Thoracic aorta (tissue), 2 donors: ENCODE results near the gene ERC1. TPM values are rescaled to one million over a fixed set of nuclear protein-coding genes. Genes with fewer than 3 reads are reported as not detected.

Source experiments
- ATAC-seq: fragments of 150-250 bp; one replicate; pipeline ENCODE4 v1.8.0; 2017; ENCODE audit warnings: low read depth; ENCODE audit not compliant: insufficient number of reproducible peaks, low FRiP score
- DNase-seq: peaks from one replicate; pipeline ENCODE4 v3.0.0-alpha.2; 2020; ENCODE audit warnings: low spot score
- H3K27ac ChIP-seq, 2 donors: fragments of 200-600 bp; sonication (generic); 1 replicate in 1 of 2; 2 replicates in 1 of 2; pipeline ENCODE4 v1.5.1; 2016; ENCODE audit warnings: mild to moderate bottlenecking in 2 of 2, moderate library complexity in 2 of 2
- H3K27me3 ChIP-seq: fragments of 200-600 bp; sonication (generic); replicated peaks from 2 replicates; pipeline ENCODE4 v1.6.0; 2016; ENCODE audit warnings: mild to moderate bottlenecking; ENCODE audit not compliant: insufficient read depth
- H3K36me3 ChIP-seq: fragments of 200-600 bp; sonication (generic); one replicate; pipeline ENCODE4 v1.5.1; 2016
- H3K4me1 ChIP-seq, 2 donors: fragments of 200-600 bp; sonication (generic); 1 replicate in 1 of 2; 2 replicates in 1 of 2; pipeline versions ENCODE4 v1.5.1 to v1.6.0; 2016; ENCODE audit warnings: low read depth in 2 of 2, mild to moderate bottlenecking in 1 of 2; ENCODE audit not compliant: control insufficient read depth in 1 of 2
- H3K4me3 ChIP-seq: fragments of 200-600 bp; sonication (generic); 2 replicates; pipeline ENCODE4 v1.5.1; 2016; ENCODE audit warnings: mild to moderate bottlenecking
- H3K9me3 ChIP-seq: fragments of 200-600 bp; sonication (generic); 2 replicates; pipeline ENCODE4 v1.5.1; 2016
- CTCF ChIP-seq: fragments of 200-600 bp; sonication (generic); IDR thresholded peaks from one replicate; pipeline ENCODE4 v1.5.1; 2019; ENCODE audit warnings: antibody characterized with exemption
- total RNA-seq, 2 donors: library from RNA; depleted of rRNA; stranded (reverse); fragments of >200 nt; gene quantifications; one replicate each; pipeline versions ENCODE4 v1.1.0 to v1.2.3, GENCODE V29; 2016

The ERC1 gene
- total RNA-seq, 2 donors from 2014 or later: 45.8 to 80.0 TPM

- Histone ChIP-seq H3K27ac (peak overlapping the region in 1 of 2 donors; percentile 33), H3K4me3 (peak overlapping the region; percentile 42), H3K36me3 (no peaks in the 10 kb centered on the region), H3K4me1 (peaks cover 13 to 15% of the 10 kb centered on the region in 2 donors), H3K9me3 (no peaks in the 10 kb centered on the region), H3K27me3 (no peaks in the 10 kb centered on the region)
- ATAC-seq (no peak), DNase-seq (no peak)
- TF ChIP-seq CTCF: no peak
Observed at GRCh38 chr12:1289371-1290155, 298.5 kb downstream of the ERC1 start.

- Histone ChIP-seq H3K27me3 (no peaks in the 10 kb centered on the region), H3K27ac (no peak overlapping the region), H3K4me3 (no peak overlapping the region), H3K4me1 (peaks cover 13 to 15% of the 10 kb centered on the region in 2 donors), H3K36me3 (no peaks in the 10 kb centered on the region), H3K9me3 (no peaks in the 10 kb centered on the region)
- TF ChIP-seq CTCF: no peak
- DNase-seq (no peak), ATAC-seq (no peak)
Observed at GRCh38 chr12:1290716-1291115, 299.7 kb downstream of the ERC1 start.

- Histone ChIP-seq H3K36me3 (no peaks in the 10 kb centered on the region), H3K27ac (no peak overlapping the region)
- ATAC-seq: no peak
Observed at GRCh38 chr12:1291601-1292332, 300.7 kb downstream of the ERC1 start.

GRCh38 chr12:1293901-1294300 is 302.9 kb downstream of the ERC1 start:
- Histone ChIP-seq H3K27ac (no peak overlapping the region), H3K27me3 (no peaks in the 10 kb centered on the region), H3K36me3 (no peaks in the 10 kb centered on the region), H3K9me3 (no peaks in the 10 kb centered on the region), H3K4me1 (peaks cover 13 to 15% of the 10 kb centered on the region in 2 donors), H3K4me3 (no peak overlapping the region)
- TF ChIP-seq CTCF: no peak
- ATAC-seq (no peak), DNase-seq (no peak)

More at GRCh38 chr12:1291601-1292332, 300.7 kb downstream of the ERC1 start:
- no peak for TF ChIP-seq CTCF
- Histone ChIP-seq H3K4me3 (peak overlapping the region; percentile 28), H3K4me1 (peaks cover 13 to 15% of the 10 kb centered on the region in 2 donors), H3K9me3 (no peaks in the 10 kb centered on the region), H3K27me3 (no peaks in the 10 kb centered on the region)
- no peak for DNase-seq

GRCh38 chr12:1297206-1297605 is 306.2 kb downstream of the ERC1 start:
- DNase-seq (no peak), ATAC-seq (no peak)
- Histone ChIP-seq H3K4me3 (no peak overlapping the region), H3K27me3 (no peaks in the 10 kb centered on the region), H3K4me1 (no peaks in the 10 kb centered on the region), H3K9me3 (no peaks in the 10 kb centered on the region), H3K27ac (no peak overlapping the region), H3K36me3 (no peaks in the 10 kb centered on the region)
- TF ChIP-seq CTCF: no peak
